HG03045 (cell line): Measurements from ENCODE around the gene DLG4.

Experiments used
- ATAC-seq: cut with Tn5 transposase; IDR thresholded peaks from one replicate; pipeline ENCODE4 v1.9.1; 2021; ENCODE audit warnings: mild to moderate bottlenecking, moderate library complexity; ENCODE audit not compliant: unreplicated experiment

The DLG4 gene

GRCh38 chr17:7215652-7216180 is 3.9 kb downstream of the DLG4 start:
- no peak for ATAC-seq

GRCh38 chr17:7215136-7215638 is 4.4 kb downstream of the DLG4 start:
- no peak for ATAC-seq

DNA sequence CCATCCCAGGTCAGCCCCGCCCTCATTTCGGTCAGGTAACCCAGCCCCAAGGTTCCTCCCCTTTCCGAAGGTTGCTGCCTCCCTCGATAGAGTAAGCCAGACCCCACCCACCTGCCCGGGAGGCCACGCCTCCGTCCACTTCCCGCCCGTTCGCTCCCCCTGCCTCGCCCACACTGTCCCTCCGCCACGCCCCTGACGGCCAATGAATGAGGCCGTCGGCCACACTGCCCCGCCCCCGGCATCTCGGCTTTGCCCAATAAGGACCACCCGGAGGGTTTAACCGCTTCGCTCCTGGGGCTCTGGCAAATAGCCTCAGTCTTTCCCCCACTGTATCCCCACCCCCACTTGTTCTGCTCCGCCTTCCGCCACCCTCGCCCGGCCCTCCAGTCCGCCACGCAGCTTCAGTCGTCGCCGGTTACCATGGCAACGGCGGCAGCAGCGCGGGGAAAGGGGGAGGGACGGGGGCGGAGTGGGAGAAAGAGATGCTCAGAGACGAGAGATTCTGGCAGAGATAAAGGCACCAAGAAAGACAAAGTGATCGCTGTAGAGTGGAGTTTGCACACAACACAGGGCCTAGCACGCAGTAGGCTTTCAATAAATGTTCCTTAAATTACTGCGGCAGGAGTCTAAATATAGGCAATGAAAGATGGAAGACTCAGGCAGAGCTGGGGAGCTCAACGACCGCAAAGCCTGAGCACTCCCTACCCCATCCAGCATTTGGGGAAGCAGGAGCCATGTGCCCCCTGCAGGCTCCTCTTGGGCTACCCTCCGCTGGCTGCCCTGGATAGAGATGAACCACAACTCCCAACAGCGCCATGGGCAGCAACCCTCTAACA is 5.1 kb downstream of the DLG4 start:
- peak; percentile 79 for ATAC-seq

DNA sequence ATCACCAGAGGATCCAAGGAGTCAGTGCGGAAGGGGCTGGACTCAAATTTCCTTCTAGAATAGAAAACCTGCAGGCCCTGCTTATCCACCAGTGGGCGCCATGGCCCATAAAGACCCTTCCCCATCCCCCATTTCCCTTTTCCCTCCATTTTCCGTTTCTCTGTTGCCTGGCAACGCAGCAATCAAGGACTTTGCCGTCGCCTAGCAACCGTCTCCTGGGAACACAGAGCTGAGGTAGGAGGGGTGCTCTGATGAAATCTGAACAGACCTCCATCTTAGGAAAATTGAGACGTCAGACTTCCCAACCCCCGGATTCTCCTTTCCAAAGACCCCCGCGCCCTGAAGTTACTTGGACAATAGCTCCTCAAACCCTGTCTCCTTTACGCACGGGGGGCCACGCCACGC is 5.7 kb downstream of the DLG4 start:
- no peak for ATAC-seq

DNA sequence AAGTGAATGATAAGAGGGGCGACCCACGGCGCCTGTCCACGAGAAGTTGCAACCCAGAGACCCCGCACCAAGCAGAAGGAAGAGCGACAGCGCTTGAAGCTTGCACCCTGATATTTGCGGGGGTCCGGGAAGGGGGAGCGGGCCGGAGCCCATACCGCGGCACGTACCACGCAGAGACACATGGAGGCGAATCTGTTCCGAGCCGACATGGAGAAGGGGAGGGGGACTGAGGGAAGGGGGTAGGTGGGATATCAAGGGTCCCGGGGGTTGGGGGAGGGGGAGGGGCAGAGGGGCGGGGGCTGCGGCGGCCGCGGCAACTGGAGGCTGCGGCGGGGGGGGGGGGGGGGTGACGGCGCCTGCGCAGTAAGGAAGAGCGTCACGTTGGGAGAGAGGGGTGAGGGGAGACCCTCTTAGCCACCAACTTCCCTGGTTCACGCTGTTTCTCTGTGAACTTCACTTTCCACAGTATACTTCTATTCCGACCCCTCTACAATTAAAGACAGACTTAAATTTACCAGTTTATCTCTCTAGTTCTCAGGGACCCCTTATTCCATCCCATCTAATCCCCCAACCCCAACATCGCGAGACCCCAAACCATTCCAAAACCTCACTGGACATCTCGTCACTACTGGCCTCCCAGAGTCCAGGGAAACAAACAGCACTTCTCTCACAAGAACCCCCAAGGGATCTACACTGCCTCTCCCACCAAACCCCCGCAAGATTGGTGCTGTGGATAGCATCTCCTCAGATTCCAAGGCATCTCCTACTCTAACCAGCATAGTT is 8.0 kb downstream of the DLG4 start:
- ATAC-seq = no peak

- ATAC-seq = no peak
These were observed 10.7 kb downstream of the DLG4 start for GRCh38 chr17:7208754-7209460.

- ATAC-seq = no peak
These were observed 11.5 kb downstream of the DLG4 start for GRCh38 chr17:7208027-7208571.

DNA sequence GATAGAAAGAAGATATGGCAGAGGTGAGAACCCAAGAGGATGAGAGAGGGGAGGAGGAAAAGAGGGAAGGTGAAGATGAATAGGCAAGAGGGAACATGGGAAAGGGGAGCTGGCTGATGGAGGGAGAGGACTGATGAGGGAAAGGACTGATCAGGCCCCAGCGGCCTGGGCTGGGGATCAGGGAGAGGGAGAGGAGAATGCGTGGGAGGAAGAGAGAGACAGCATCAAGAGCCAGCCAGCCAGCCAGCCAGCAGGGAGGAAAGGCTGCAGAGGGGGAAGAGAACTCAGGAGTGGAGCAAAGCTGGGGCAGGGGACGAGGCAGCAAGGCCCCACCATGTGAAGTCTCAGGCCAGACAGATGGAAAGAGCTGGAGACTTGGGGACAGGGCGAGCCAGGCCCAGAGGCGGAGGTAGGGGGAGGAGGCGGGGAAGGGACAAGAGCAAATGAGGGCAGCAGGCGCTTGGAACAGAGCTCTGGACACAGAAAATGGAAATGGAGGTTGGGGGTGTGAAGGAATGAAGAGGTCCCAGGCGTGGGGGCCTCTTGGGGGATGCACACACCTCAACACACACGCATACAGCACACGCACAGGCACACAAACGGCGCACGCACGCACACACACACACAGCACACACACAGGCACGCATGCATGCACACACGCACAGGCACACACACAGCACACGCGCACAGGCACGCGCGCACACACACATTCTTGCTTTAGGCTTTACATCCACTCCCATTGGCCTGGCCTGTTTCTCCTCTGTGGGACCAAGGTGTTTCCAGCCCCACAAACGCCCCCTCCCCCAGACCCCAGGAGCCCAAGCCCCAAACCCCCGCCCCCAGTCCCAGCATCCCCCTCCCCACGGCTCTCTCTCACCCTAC is 12.3 kb downstream of the DLG4 start:
- no peak for ATAC-seq

DNA sequence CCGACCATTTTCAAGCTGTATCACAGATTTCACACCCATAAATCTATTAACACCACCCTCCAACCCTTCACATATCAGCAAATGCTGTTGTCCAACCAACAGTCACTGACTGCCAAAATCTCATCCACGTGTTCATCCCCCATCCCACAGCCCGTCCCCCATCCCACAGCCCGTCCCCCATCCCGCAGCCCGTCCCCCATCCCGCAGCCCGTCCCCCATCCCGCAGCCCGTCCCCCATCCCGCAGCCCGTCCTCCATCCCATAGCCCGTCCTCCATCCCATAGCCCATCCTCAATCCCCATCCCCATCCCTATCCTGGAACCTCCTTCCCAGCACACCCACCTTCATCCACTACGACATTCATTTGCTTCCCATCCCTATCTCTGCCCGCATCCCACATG is 14.1 kb downstream of the DLG4 start:
- no peak for ATAC-seq

- ATAC-seq = peak; percentile 80
These were observed 14.7 kb downstream of the DLG4 start for GRCh38 chr17:7204828-7205461.

GRCh38 chr17:7204336-7204735 is 15.3 kb downstream of the DLG4 start:
- no peak for ATAC-seq

DNA sequence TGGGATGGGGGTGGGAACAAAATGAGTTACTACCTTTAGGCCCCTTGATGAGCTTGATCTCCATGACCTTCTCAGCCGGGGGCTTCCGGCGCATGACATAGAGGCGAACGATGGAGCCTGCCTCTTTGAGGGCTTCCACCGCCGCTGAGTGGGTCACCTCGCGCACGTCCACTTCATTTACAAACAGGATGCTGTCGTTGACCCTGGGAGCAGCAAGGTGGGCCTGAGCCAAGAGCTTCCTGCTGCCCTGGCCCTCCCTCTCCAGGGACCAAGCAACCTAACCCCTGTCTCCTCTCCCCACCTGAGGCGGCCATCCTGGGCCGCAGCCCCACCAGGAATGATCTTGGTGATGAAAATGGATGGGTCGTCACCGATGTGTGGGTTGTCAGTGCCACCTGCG is 16.2 kb downstream of the DLG4 start:
- no peak for ATAC-seq

DNA sequence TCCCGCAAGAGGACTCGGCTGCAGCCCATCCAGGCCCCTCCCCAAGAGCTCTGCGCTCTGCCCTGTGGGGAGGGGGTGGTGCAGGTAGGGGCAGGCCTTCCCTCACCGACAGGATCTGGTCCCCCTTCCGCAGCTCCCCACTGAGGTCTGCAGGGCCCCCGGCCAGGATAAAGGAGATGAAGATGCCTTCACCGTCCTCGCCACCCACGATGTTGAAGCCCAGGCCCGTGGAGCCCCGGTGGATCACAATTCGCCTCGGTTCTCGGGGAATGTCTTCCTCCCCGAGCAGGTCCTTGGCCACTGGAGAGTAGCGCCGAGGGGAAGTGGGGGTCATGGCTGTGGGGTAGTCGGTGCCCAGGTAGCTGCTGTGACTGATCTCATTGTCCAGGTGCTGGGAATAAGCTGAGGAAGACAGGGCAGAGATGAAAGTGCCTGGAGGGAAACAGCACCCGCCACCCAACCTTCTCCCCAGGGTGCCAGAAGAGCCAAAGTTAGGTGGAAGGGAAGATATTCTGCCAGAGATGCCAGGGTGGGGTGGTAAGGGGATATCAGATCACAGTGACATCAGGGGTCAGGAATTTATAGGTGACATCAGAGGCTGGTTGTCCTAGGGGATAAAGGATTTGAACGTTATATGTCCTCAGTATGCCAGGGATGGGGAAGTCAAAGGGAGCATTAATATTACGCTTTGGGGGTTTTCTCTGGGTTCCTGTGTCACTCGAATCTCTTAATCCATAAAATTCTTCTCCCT is 22.8 kb downstream of the DLG4 start:
- ATAC-seq = no peak

- ATAC-seq = no peak
These were observed 23.7 kb downstream of the DLG4 start for GRCh38 chr17:7195971-7196370.

- ATAC-seq = no peak
These were observed 27.2 kb downstream of the DLG4 start for GRCh38 chr17:7192271-7192937.

DNA sequence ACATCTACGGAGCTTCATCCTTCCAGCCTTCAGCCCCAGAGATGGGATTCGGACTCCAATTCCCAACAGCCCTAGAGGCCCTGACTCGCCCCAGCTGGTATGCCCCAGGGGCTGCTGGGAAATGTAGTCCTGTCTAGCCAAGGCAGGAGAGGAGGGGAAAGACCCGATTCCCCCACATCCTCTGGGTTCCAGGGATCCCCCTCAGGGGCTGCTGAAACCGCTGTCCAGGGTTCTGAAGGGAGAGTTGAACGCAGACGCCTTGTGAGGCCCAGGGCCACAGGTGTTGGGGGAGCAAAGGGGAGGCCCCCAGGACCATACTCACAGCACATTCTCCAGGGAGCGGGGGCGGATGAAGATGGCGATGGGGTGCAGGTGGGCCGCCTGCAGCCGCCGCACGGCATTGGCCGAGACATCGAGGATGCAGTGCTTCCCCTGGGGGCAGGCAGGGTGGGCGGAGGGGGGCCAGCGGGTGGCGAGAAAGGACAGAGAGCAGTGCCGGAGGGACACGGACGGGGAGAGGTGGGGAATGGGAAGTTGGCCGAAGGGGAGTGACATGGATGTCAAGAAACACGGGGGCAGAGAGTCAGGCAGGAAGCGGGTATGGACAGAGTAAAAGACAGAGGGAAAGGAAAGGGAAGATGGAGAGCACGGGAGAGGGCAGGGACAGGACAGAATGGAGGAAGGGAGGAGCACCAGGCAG is 27.9 kb downstream of the DLG4 start:
- ATAC-seq = no peak

- no peak for ATAC-seq
These were observed 28.6 kb downstream of the DLG4 start for GRCh38 chr17:7191069-7191468.
